ENCODE results near the gene PPP1R13B. TPM values are rescaled to one million over a fixed set of nuclear protein-coding genes. Genes with fewer than 3 reads are reported as not detected.
"Not testable (repeated sequence)": the region's sequence is repeated elsewhere in the genome, so short reads cannot be mapped to it uniquely, and the experiment has no call there.

Gene PPP1R13B
- total RNA-seq, 1 experiment from 2014 or later = 3.2 TPM

DNA sequence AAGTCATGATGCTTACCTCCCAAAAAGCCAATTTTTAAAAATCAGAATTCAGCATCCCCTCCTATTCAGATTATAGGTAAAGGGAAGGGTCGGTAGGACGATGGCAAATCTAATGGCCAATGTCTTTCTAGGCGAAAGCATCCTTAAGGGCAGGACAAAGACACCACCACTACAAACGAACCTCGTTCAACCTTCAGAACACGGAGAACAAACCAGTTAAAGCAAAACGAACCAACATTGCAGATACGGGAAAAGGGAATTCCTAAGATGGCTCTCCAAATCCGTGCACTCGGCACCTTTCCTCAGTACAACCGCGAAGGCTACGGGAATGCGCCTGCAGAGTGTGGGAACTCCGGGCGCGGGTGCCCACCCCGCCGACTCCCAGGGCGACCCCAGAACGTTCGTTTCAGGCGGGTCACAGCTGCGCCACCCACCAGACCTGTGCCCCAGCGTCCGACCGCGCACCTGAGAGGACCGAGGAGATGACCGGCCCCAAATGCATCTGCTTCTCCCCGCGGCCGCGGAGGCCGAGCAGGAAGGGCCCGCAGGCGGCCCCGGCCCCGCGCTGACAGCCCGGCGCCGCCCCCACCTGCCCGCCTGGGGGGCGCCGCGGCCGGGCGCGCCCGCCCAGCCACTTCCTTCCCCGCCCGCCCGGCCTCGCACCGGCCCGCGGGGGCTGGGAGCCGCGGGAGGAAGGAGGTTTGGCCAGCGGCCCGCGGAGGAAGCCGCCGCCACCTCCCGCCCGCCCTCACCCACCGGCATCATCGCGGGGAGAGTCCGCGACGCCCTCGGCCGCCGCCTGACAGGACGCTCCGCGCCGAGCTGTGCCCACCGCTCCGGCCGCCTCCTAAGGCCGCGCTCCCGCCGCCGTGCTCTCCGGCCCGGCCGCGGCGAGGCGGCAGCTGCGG lies 578 bp downstream of the PPP1R13B start:
- in situ Hi-C loops (cut with HindIII; ENCODE audit: low pct_unique_long_range_greater_than_20kb, low sequenced_read_pairs) = no loop called here
- no peak for DNase-seq (ENCODE audit: low read depth, low spot score)

DNA sequence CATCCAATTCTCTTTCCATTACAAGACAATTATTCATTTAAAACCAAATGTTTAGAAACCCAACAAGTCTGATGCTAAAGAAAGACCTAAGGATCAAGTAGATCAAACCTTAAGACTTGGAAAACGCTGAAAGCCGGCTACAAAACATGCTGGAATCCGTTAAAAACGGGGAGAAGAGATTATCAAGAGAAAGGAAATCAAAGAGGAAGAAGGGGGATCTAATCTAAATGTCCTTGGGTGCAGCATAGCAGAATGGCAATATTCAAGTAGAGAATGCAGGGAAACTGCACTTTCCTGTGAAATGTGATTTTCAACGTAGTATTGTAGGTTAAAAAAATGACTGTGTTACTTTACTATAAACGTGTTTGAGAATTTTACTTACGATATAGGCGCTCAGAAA lies 1.3 kb downstream of the PPP1R13B start:
- no peak for DNase-seq (ENCODE audit: low read depth, low spot score)
- in situ Hi-C loops (cut with HindIII; ENCODE audit: low pct_unique_long_range_greater_than_20kb, low sequenced_read_pairs) = no loop called here

DNA sequence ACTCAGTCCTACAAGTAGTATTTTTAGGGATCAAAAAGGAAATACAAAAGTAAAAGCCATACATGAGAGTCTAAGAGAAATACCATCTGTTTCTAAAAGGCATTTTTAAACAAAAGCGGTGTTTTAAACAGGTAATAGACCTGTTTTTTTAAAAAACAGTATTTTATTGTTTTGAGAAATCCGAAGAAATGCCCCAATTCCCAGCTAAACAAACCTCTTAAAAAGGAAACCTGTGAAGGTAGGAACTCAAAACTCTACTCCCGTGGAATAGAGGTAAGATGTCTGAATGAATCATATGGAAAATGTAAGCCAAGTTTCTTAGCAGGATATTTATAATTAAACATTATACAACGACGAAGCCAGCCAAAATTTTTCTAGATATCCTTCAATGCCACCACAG lies 2.0 kb downstream of the PPP1R13B start:
- in situ Hi-C loops (cut with HindIII; ENCODE audit: low pct_unique_long_range_greater_than_20kb, low sequenced_read_pairs) = no loop called here
- DNase-seq (ENCODE audit: low read depth, low spot score) = no peak

DNA sequence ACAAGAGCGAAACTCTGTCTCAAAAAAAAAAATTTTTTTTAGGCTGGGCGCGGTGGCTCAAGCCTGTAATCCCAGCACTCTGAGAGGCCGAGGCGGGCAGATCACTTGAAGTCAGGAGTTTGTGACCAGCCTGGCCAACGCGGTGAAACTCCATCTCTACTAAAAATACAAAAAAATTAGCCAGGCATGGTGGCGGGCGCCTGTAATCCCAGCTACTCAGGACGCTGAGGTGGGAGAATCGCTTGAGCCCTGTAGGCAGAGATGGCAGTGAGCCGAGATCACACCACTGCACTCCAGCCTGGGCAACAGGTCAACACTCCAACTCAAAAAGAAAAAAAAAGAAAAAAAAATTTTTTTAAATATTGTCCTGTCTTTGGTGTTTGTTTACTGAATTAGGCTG lies 6.1 kb downstream of the PPP1R13B start:
- in situ Hi-C loops (cut with HindIII; ENCODE audit: low pct_unique_long_range_greater_than_20kb, low sequenced_read_pairs); DNase-seq (ENCODE audit: low read depth, low spot score): not testable (repeated sequence)

DNA sequence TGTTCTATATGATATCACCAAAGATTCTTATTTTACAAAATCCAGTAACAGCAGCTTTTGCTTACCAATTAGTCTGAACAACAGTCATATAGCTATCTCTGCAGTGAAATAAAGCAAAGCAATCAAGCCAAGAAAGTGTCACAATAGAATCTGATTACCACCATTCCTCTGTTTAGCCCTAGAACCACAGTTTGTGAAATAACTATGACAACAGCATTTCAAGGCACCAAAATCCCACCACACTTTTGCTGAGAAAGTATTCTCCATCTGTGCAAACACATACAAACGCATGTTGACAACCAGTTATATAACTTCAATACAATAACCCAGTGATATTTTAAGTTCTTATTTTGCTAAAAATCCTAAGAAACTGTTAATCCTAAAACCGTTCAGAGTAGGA lies 7.4 kb downstream of the PPP1R13B start:
- no peak for DNase-seq (ENCODE audit: low read depth, low spot score)
- in situ Hi-C loops (cut with HindIII; ENCODE audit: low pct_unique_long_range_greater_than_20kb, low sequenced_read_pairs) = no loop called here

DNA sequence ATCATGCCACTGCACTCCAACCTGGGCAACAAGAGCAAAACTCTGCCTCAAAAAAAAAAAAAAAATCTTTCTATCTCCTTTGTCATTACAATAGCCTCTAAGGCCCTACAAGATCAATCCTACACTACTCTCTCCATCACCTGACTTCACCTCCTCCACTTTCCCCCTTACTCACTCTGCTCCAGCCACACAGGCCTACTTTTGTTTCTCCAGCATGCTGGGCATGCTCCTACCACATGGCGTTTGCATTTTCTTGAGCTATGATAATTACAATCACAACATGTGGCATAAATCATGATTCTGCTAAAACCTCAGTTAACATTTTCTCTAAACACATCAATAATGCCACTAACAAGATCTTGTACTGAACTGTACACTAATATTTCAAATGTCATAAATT lies 7.8 kb downstream of the PPP1R13B start:
- in situ Hi-C loops (cut with HindIII; ENCODE audit: low pct_unique_long_range_greater_than_20kb, low sequenced_read_pairs) = no loop called here

DNA sequence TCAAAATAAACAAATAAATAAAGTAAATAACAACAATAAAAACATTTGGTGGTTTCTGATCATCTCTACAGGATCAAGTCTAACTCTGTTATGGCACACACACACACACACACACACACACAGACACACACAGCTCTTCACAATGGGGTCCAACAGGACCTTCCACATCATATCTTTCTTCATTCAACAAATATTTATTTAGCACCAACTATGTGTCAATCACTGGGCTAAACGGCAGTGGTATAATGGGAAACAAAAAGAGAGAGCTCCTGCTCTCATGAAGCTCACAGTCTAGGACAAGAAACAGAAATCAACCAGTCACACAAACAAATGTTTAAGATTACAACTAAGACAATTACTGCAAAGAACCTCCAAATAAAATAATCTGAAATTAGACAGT lies 9.3 kb downstream of the PPP1R13B start:
- in situ Hi-C loops (cut with HindIII; ENCODE audit: low pct_unique_long_range_greater_than_20kb, low sequenced_read_pairs) = no loop called here
- no peak for DNase-seq (ENCODE audit: low read depth, low spot score)

More for the DNA sequence above, 7.8 kb downstream of the PPP1R13B start:
- peak; percentile 60 for DNase-seq (ENCODE audit: low read depth, low spot score)

DNA sequence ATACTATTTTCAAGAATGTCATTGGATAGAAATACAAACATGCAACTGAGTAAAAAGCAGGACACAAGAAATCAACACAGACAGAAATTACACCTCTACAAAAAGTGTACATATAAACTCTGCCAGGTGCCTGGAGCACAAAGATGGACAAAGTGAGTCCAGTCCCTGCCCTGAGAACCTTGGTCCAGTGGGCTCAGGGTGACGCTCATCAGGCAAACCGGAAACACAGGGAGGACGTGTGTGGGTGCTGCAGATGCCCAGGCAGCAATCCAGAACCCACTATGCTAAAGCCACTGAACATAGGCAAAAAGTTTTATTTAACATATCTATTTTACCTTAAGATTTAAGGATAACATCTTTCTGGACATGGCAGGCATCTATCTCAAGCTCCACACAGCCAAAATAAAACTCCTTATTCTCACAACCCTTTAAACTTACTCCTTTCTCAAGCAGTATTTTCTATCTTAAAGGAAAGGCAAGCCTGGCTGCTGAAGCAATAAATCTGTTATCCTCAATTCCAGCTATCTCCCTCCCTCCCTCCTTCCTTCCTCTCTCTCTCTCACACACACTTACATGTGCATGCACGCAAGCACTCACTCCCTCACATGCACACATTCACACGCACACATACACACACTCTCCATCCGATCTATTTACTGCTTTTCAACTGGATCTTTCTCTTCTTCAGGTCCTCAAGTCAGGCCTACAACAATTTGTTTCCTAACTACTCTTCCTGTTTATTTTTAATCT lies 10.2 kb downstream of the PPP1R13B start:
- no peak for DNase-seq (ENCODE audit: low read depth, low spot score)
- in situ Hi-C loops (cut with HindIII; ENCODE audit: low pct_unique_long_range_greater_than_20kb, low sequenced_read_pairs) = no loop called here

DNA sequence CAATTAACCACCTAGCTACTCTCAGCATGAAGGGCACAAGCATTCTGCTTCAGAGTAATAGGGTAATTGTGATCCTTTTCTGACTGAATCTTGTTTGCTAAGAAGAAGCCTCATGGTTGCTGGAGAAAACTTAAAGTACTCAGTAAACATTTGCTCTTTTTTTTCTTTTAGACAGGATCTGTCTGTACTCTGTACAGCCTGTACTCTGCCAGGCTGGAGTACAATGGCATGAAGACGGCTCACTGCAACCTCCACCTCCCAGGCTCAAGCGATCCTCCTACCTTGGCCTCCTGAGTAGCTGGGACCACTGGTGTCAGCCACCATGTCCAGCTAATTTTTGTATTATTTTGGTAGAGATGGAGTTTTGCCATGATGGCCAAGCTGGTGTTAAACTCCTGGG lies 12.4 kb downstream of the PPP1R13B start:
- in situ Hi-C loops (cut with HindIII; ENCODE audit: low pct_unique_long_range_greater_than_20kb, low sequenced_read_pairs) = no loop called here

DNA sequence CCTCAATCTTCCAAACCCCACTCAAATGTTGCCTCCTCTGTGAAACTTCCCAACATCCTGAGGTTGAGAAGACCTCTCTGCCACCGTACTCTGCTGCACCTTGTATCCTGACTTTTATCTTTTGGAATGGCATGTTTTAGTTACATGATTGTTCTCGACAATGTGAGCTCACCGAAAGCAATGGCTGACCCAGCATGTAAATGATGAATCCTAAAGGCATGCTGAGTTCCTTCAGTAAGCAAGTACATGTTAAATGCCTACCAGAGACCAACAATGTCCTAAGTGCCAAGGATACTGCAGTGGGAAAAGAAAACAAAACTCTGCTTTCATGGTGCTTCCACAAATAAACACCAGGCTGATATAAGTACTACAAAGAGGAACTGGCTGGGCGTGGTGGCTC lies 13.7 kb downstream of the PPP1R13B start:
- no peak for DNase-seq (ENCODE audit: low read depth, low spot score)
- in situ Hi-C loops (cut with HindIII; ENCODE audit: low pct_unique_long_range_greater_than_20kb, low sequenced_read_pairs) = no loop called here

More for the DNA sequence above, 12.4 kb downstream of the PPP1R13B start:
- DNase-seq (ENCODE audit: low read depth, low spot score) = no peak

DNA sequence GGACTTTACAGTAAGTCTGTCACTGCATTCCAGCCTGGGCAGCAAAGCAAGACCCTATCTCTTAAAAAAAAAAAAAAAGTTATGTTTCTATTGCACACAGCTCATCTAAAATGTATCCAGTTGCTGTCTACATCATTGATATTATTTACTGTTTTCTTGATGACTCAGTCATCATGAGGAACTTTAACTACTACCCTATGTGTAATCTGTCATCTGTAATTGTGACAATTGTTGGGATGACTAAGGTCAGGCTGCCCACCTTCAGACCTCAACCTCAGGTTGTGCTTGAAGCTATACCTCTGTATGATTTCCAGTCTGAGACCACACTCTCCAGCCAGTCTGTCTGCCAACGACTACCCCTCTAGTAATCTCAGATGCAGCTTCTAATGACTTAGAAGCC lies 15.3 kb downstream of the PPP1R13B start:
- in situ Hi-C loops (cut with HindIII; ENCODE audit: low pct_unique_long_range_greater_than_20kb, low sequenced_read_pairs) = no loop called here
- DNase-seq (ENCODE audit: low read depth, low spot score) = no peak

DNA sequence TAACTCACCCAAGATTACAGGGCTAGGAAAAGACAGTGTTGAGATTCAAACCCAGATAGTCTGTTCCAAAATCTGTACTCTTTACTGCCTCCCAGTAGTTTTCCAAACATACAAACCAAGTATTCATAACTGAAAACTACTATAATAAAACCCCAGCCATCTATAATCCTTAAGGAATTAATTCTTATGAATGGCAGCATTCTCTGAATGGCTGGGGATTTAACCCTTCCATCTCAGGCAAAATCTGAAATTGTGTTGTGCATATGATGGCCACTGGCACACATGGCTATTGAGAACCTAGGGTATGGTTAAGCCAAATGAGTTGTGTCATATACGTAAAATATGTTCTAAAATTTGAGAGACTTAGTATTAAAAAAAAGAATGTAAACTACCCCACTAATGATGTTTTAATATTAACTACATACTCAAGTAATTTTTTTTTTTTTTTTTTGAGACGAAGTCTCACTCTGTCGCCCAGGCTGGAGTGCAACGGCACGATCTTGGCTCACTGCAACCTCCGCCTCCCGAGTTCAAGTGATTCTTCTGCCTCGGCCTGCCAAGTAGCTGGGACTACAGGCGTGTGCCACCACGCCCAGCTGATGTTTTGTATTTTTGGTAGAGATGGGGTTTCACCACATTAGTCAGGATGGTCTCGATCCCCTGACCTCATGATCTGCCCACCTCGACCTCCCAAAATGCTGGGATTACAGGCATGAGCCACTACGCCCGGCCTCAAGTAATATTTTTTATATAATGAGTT lies 16.7 kb downstream of the PPP1R13B start:
- in situ Hi-C loops (cut with HindIII; ENCODE audit: low pct_unique_long_range_greater_than_20kb, low sequenced_read_pairs) = no loop called here

DNA sequence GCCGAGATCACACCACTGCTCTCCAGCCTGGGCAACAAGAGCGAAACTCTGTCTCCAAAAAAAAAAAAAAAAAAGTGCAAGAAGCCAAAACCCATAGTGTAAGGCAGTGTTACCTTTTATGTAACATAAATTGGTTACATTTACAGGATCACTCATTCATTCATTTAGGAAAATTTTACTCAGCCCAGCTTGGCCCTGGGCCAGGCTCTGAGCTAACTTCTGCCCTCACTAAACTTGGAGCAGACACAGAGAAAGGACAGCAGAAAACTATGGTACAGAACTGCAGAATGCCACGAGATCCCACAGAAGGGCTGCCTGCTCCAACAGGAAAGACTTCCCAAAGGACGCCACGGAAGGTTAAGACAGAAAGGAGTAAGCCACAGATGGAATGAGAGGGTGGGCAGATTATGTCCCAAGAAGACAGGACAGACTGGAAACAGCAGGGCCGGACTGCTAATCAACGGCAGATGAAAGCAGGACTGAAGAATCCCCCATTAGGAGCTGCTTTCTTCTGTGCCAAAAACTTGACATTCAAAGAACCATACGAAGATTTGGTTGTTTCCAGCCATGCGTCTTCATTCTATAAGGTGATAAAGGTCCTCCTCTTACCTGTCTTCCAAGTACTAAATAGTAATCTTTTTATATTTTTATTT lies 18.9 kb downstream of the PPP1R13B start:
- DNase-seq (ENCODE audit: low read depth, low spot score) = no peak

More for the DNA sequence above, 16.7 kb downstream of the PPP1R13B start:
- DNase-seq (ENCODE audit: low read depth, low spot score) = peak; percentile 82

DNA sequence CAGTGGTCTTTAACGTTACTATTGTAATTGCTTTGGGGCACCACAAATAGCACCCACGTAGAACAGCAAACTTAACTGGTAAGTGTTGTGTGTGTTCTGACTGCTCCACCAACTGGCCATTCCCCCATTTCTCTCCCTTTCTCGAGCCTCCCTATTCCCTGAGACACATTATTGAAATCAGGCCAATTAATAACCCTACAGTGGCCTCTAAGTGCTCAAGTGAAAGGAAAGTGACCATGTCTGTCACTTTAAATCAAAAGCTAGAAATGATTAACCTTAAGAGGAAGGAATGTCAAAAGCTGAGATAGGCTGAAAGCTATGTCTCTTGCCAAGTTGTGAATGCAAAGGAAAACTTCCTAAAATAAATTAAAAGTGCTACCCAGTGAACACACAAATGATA lies 22.3 kb downstream of the PPP1R13B start:
- DNase-seq (ENCODE audit: low read depth, low spot score) = no peak
- in situ Hi-C loops (cut with HindIII; ENCODE audit: low pct_unique_long_range_greater_than_20kb, low sequenced_read_pairs) = no loop called here

More for the DNA sequence above, 18.9 kb downstream of the PPP1R13B start:
- in situ Hi-C loops (cut with HindIII; ENCODE audit: low pct_unique_long_range_greater_than_20kb, low sequenced_read_pairs) = no loop called here

DNA sequence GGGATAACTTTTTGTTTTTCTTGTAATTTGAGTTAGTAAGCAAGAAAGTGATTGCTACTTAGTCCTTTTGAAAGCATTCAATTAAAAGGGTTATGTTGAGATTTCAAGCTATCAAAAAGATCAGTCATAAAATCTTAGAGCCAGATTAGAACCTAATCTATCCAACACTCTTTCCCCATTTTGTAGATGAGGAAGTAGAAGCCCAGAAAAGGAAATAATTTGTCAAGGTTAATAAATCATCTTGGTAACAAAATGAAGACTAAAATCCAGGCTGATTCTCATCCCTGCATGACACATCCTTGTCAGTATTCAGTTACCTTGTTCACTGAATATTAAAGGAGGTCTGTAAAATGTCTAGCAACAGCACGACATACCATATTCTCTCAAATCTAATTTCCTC lies 26.5 kb downstream of the PPP1R13B start:
- in situ Hi-C loops (cut with HindIII; ENCODE audit: low pct_unique_long_range_greater_than_20kb, low sequenced_read_pairs) = loop anchor here (25.0 kb wide), 1 partner anchor 116 kb away; the partner anchor contains the start of genes RD3L and TDRD9
- DNase-seq (ENCODE audit: low read depth, low spot score) = no peak

DNA sequence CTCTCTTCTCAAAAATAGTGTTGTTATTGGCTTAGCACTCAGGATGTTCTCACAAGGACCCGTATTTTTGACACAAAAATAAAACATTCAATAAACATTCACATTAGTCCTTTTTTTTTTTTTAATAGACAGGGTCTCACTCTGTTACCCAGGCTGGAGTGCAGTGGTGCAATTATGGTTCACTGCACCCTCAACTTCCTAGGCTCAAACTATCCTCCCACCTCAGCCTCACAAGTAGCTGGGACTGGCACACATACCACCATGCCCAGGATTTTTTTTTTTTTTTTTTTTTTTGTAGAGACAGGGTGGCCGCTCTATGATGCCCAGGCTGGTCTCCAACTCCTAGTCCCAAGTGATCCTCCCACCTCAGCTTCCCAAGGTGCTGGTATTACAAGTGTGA lies 27.0 kb downstream of the PPP1R13B start:
- in situ Hi-C loops (cut with HindIII; ENCODE audit: low pct_unique_long_range_greater_than_20kb, low sequenced_read_pairs) = loop anchor here (25.0 kb wide), 1 partner anchor 117 kb away; the partner anchor contains the start of genes RD3L and TDRD9
- no peak for DNase-seq (ENCODE audit: low read depth, low spot score)

Measured in SK-MEL-5 (cell line).